HG03045 (cell line): ENCODE data around the gene PHKA2.
"Not testable (repeated sequence)": the region's sequence is repeated elsewhere in the genome, so short reads cannot be mapped to it uniquely, and the experiment has no call there.

Source experiments
- ATAC-seq: cut with Tn5 transposase; IDR thresholded peaks from one replicate; pipeline ENCODE4 v1.9.1; 2021; ENCODE audit warnings: mild to moderate bottlenecking, moderate library complexity; ENCODE audit not compliant: unreplicated experiment

Gene PHKA2

GRCh38 chrX:18980262-18980661 lies 3.7 kb downstream of the PHKA2 start:
- ATAC-seq, result not testable (repeated sequence)

GRCh38 chrX:18974993-18975392 lies 8.9 kb downstream of the PHKA2 start:
- ATAC-seq, result no peak

- no peak for ATAC-seq
Observed at GRCh38 chrX:18973527-18974192, 10.3 kb downstream of the PHKA2 start.

GRCh38 chrX:18971506-18971905 lies 12.4 kb downstream of the PHKA2 start:
- no peak for ATAC-seq

- no peak for ATAC-seq
Observed at GRCh38 chrX:18970465-18970864, 13.4 kb downstream of the PHKA2 start.

GRCh38 chrX:18966624-18967023 lies 17.3 kb downstream of the PHKA2 start:
- ATAC-seq, result no peak

GRCh38 chrX:18964901-18965300 lies 19.0 kb downstream of the PHKA2 start:
- no peak for ATAC-seq

- no peak for ATAC-seq
Observed at GRCh38 chrX:18964026-18964425, 19.9 kb downstream of the PHKA2 start.

- no peak for ATAC-seq
Observed at GRCh38 chrX:18962329-18962728, 21.6 kb downstream of the PHKA2 start.

GRCh38 chrX:18961686-18962085 lies 22.2 kb downstream of the PHKA2 start:
- ATAC-seq, result no peak

- ATAC-seq, result no peak
Observed at GRCh38 chrX:18956303-18957032, 27.4 kb downstream of the PHKA2 start.

GRCh38 chrX:18955676-18956075 lies 28.2 kb downstream of the PHKA2 start:
- ATAC-seq, result no peak

GRCh38 chrX:18951032-18951431 lies 32.9 kb downstream of the PHKA2 start:
- ATAC-seq, result no peak

GRCh38 chrX:18949944-18950301 lies 34.0 kb downstream of the PHKA2 start:
- ATAC-seq, result no peak

GRCh38 chrX:18949291-18949943 lies 34.5 kb downstream of the PHKA2 start:
- no peak for ATAC-seq

- no peak for ATAC-seq
Observed at GRCh38 chrX:18946611-18947010, 37.3 kb downstream of the PHKA2 start.

GRCh38 chrX:18946157-18946556 lies 37.8 kb downstream of the PHKA2 start:
- no peak for ATAC-seq

- no peak for ATAC-seq
Observed at GRCh38 chrX:18945483-18945882, 38.4 kb downstream of the PHKA2 start.

GRCh38 chrX:18944482-18944881 lies 39.4 kb downstream of the PHKA2 start:
- ATAC-seq, result no peak

GRCh38 chrX:18941896-18942295 lies 42.0 kb downstream of the PHKA2 start:
- ATAC-seq, result no peak

- ATAC-seq, result no peak
Observed at GRCh38 chrX:18938710-18939109, 45.2 kb downstream of the PHKA2 start.

GRCh38 chrX:18937173-18937572 lies 46.7 kb downstream of the PHKA2 start:
- no peak for ATAC-seq
